Hepatocyte (in vitro differentiated cells): ENCODE measurements around the gene DLGAP5. TPM values are rescaled to one million over a fixed set of nuclear protein-coding genes. Genes with fewer than 3 reads are reported as not detected.

Experiments used
- DNase-seq: peaks from one replicate; pipeline ENCODE4 v3.0.0-alpha.2; 2016; ENCODE audit warnings: low spot score
- H2AFZ ChIP-seq: fragments of 200-600 bp; sonication (generic); 2 replicates; pipeline ENCODE4 v1.6.0; 2016; ENCODE audit warnings: antibody characterized with exemption, mild to moderate bottlenecking
- H3K27ac ChIP-seq: fragments of 200-600 bp; sonication (generic); 2 replicates; pipeline ENCODE4 v1.5.1; 2016; ENCODE audit warnings: mild to moderate bottlenecking
- H3K27me3 ChIP-seq: fragments of 200-600 bp; sonication (generic); 2 replicates; pipeline ENCODE4 v1.6.1; 2016
- H3K36me3 ChIP-seq: fragments of 200-600 bp; sonication (generic); replicated peaks from 2 replicates; pipeline ENCODE4 v1.5.1; 2016; ENCODE audit warnings: low read depth; ENCODE audit not compliant: insufficient read depth
- H3K4me1 ChIP-seq: fragments of 200-600 bp; sonication (generic); 2 replicates; pipeline ENCODE4 v1.5.1; 2016; ENCODE audit warnings: mild to moderate bottlenecking, moderate library complexity; ENCODE audit not compliant: insufficient read depth
- H3K4me2 ChIP-seq: fragments of 200-600 bp; sonication (generic); 2 replicates; pipeline ENCODE4 v1.6.0; 2016
- H3K4me3 ChIP-seq: fragments of 200-600 bp; sonication (generic); 2 replicates; pipeline ENCODE4 v1.5.1; 2016; ENCODE audit warnings: mild to moderate bottlenecking
- H3K79me2 ChIP-seq: fragments of 200-600 bp; sonication (generic); 2 replicates; pipeline ENCODE4 v1.6.0; 2017; ENCODE audit warnings: mild to moderate bottlenecking
- H3K9me2 ChIP-seq: fragments of 200-600 bp; sonication (generic); replicated peaks from 2 replicates; pipeline ENCODE4 v1.6.0; 2017; ENCODE audit warnings: mild to moderate bottlenecking; ENCODE audit not compliant: insufficient read depth
- H3K9me3 ChIP-seq: fragments of 200-600 bp; sonication (generic); 2 replicates; pipeline ENCODE4 v1.5.1; 2016; ENCODE audit warnings: low read depth, mild to moderate bottlenecking
- H4K20me1 ChIP-seq: fragments of 200-600 bp; sonication (generic); 2 replicates; pipeline ENCODE4 v1.6.0; 2016; ENCODE audit warnings: mild to moderate bottlenecking; ENCODE audit not compliant: insufficient read depth, poor library complexity, severe bottlenecking
- CTCF ChIP-seq: fragments of 200-600 bp; sonication (generic); IDR thresholded peaks from 2 replicates; pipeline ENCODE4 v1.5.1; 2016; ENCODE audit warnings: antibody characterized with exemption, mild to moderate bottlenecking; ENCODE audit not compliant: poor library complexity
- EZH2 ChIP-seq: fragments of 200-600 bp; sonication (generic); IDR thresholded peaks from 2 replicates; pipeline ENCODE4 v1.6.1; 2016; ENCODE audit warnings: antibody characterized with exemption, mild to moderate bottlenecking, borderline replicate concordance
- EZH2phosphoT487 ChIP-seq: fragments of 200-600 bp; sonication (generic); IDR thresholded peaks from one replicate; pipeline ENCODE4 v1.6.1; 2018; ENCODE audit warnings: antibody characterized with exemption, mild to moderate bottlenecking, low read depth, moderate library complexity; ENCODE audit not compliant: unreplicated experiment, severe bottlenecking
- WGBS: methylation state at CpG from one replicate; pipeline ENCODE4 v1.1.6; 2016; ENCODE audit warnings: low lambda C conversion rate; ENCODE audit errors: missing lambda C conversion rate; 5-methylcytosine and 5-hydroxymethylcytosine counted together
- polyA plus RNA-seq: library from polyadenylated mRNA; unstranded; fragments of >200 nt; fragmentation: Nextera tagmentation; extraction: Ambion mirVana; gene quantifications from 2 replicates; pipeline ENCODE4 v1.2.1, GENCODE V29; 2016
- total RNA-seq: library from RNA; depleted of rRNA; stranded (reverse); fragments of >200 nt; gene quantifications from 2 replicates; pipeline ENCODE4 v1.2.3, GENCODE V29; 2014

Gene DLGAP5
- total and polyA plus RNA-seq, 2 experiments from 2014 or later: 7.7 to 10.8 TPM

- Histone ChIP-seq H3K27me3 (no peaks in the 10 kb centered on the region), H3K79me2 (no peaks in the 10 kb centered on the region), H3K9me3 (no peaks in the 10 kb centered on the region), H3K4me2 (no peak overlapping the region), H3K4me3 (no peak overlapping the region), H3K4me1 (no peaks in the 10 kb centered on the region), H3K9me2 (no peaks in the 10 kb centered on the region), H3K27ac (no peak overlapping the region), H2AFZ (no peak overlapping the region), H3K36me3 (no peaks in the 10 kb centered on the region), H4K20me1 (no peaks in the 10 kb centered on the region)
- 96% methylated on average over 2 of the region's 2 CpGs for WGBS
- TF ChIP-seq EZH2 (no peak), EZH2phosphoT487 (no peak), CTCF (no peak)
- no peak for DNase-seq
Measured at GRCh38 chr14:55170526-55170925, 20.9 kb downstream of the DLGAP5 start.

- Histone ChIP-seq H3K4me3 (no peak overlapping the region), H3K79me2 (no peaks in the 10 kb centered on the region), H3K36me3 (no peaks in the 10 kb centered on the region), H3K9me2 (no peaks in the 10 kb centered on the region), H3K27ac (no peak overlapping the region), H3K4me2 (no peak overlapping the region), H3K9me3 (no peaks in the 10 kb centered on the region), H3K27me3 (no peaks in the 10 kb centered on the region), H2AFZ (no peak overlapping the region), H3K4me1 (no peaks in the 10 kb centered on the region), H4K20me1 (no peaks in the 10 kb centered on the region)
- peak; percentile 38 for DNase-seq
- TF ChIP-seq CTCF (peak; percentile 73), EZH2phosphoT487 (no peak)
Measured at GRCh38 chr14:55160989-55161388, 30.4 kb downstream of the DLGAP5 start.

- Histone ChIP-seq H3K9me3 (no peaks in the 10 kb centered on the region), H3K4me2 (no peak overlapping the region), H2AFZ (no peak overlapping the region), H3K79me2 (no peaks in the 10 kb centered on the region), H3K9me2 (no peaks in the 10 kb centered on the region), H3K4me3 (no peak overlapping the region), H3K4me1 (no peaks in the 10 kb centered on the region), H4K20me1 (no peaks in the 10 kb centered on the region), H3K36me3 (no peaks in the 10 kb centered on the region), H3K27ac (no peak overlapping the region), H3K27me3 (no peaks in the 10 kb centered on the region)
- 81% methylated on average over 3 of the region's 3 CpGs for WGBS
- no peak for DNase-seq
- TF ChIP-seq CTCF (no peak), EZH2phosphoT487 (no peak), EZH2 (no peak)
Measured at GRCh38 chr14:55158412-55158811, 33.0 kb downstream of the DLGAP5 start.

- Histone ChIP-seq H3K27ac (no peak overlapping the region), H4K20me1 (no peaks in the 10 kb centered on the region), H3K9me2 (no peaks in the 10 kb centered on the region), H2AFZ (no peak overlapping the region), H3K36me3 (no peaks in the 10 kb centered on the region), H3K79me2 (no peaks in the 10 kb centered on the region), H3K4me2 (no peak overlapping the region), H3K4me3 (no peak overlapping the region), H3K9me3 (no peaks in the 10 kb centered on the region), H3K27me3 (no peaks in the 10 kb centered on the region), H3K4me1 (no peaks in the 10 kb centered on the region)
- no peak for DNase-seq
- TF ChIP-seq EZH2 (no peak), EZH2phosphoT487 (no peak), CTCF (no peak)
- 88% methylated on average over 1 of the region's 1 CpG for WGBS
Measured at GRCh38 chr14:55157080-55157479, 34.3 kb downstream of the DLGAP5 start.
